Ovary (tissue), 3 donors: ENCODE measurements around the gene KLF12.

Source experiments
- CTCF ChIP-seq, 3 donors: fragments of 450-650 bp in 2 of 3; fragments of 200-600 bp in 1 of 3; IDR thresholded peaks; one replicate each; pipeline versions ENCODE4 v1.5.1 to v1.8.0; 2016 to 2022; ENCODE audit warnings: antibody characterized with exemption in 3 of 3, mild to moderate bottlenecking in 1 of 3
- EP300 ChIP-seq: sonication (generic); formaldehyde crosslinking; IDR thresholded peaks from one replicate; pipeline ENCODE4 v1.6.1; 2017; ENCODE audit warnings: antibody characterized with exemption
- POLR2A ChIP-seq: fragments of 450-650 bp; IDR thresholded peaks from one replicate; pipeline ENCODE4 v1.6.1; 2017; ENCODE audit warnings: antibody characterized with exemption, mild to moderate bottlenecking, moderate library complexity
- donor health status: DM: no; HTN: no; CAD: no.

GRCh38 chr13:74142257-74142656, 8.1 kb upstream of the KLF12 start:
- no peak for TF ChIP-seq CTCF (IDR thresholded peaks at IDR 0.05)
- TF ChIP-seq POLR2A: no peak
- TF ChIP-seq EP300: no peak
